Measurements from ENCODE around the gene GCNT3.
"Not testable (repeated sequence)": the region's sequence is repeated elsewhere in the genome, so short reads cannot be mapped to it uniquely, and the experiment has no call there.

Gene GCNT3

DNA sequence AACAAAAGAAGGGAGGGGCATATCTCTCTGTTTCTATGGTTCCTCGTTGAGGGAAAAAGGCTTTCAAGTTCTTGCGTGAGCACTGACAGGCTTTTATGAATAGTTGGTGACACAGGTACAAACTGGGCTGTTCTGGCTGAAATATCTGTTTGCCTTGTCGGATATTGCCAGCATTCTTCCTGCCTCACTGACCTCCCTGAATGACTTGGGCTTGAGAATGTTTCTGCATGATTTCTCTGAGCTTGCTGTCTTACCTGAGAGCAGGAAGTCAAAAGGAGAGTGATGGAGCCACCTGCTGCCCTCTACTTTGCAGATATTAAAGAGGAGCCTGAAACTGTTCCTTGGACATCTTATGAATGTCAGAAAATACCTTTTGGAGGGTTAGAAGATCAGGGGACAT lies 4.8 kb downstream of the GCNT3 start:
- no peak for DNase-seq (ENCODE audit: low spot score)

DNA sequence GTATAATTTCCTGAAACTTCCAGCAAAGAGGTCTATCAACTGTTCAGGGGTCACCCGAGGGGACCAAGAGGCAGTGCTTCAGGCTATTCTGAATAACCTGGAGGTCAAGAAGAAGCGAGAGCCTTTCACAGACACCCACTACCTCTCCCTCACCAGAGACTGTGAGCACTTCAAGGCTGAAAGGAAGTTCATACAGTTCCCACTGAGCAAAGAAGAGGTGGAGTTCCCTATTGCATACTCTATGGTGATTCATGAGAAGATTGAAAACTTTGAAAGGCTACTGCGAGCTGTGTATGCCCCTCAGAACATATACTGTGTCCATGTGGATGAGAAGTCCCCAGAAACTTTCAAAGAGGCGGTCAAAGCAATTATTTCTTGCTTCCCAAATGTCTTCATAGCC lies 6.8 kb downstream of the GCNT3 start:
- DNase-seq (ENCODE audit: low spot score) = no peak

GRCh38 chr15:59622289-59622688 lies 10.7 kb downstream of the GCNT3 start:
- DNase-seq (ENCODE audit: low spot score) = no peak

DNA sequence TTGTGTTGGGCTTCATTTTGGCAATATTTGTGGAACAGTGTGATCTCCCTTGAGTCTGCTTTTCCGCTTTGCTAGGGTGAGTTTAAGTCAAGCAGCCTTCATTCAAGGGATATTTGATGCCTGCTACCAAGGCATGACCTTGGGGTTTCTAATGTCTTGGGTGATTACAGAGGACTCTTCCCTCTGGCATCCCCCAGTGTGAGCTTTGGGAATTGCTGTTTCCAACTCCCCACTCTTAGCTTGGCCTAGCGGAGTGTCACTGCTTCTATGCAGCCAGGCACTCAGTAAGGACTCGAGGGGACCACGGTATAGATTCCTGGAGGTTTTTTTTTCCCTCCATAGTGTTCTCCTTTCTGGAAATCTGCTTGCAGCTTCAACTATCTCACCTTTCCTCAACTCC lies 21.1 kb downstream of the GCNT3 start:
- no peak for DNase-seq (ENCODE audit: low spot score)

DNA sequence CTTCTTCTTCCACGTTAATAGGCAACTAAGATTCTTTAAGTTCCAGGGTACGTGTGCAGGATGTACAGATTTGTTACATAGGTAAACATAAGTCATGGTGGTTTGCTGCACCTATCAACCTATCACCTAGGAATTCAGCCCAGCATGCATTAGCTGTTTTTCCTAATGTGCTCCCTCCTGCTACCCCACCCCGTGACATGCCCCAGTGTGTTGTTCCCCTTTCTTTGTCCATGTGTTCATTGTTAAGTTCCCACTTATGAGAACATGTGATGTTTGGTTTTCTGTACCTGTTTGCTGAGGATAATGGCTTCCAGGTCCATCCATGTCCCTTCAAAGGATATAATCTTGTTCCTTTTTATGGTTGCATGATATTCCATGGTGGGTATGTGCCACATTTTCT lies 24.6 kb downstream of the GCNT3 start:
- DNase-seq (ENCODE audit: low spot score) = no peak

GRCh38 chr15:59637507-59637906 lies 25.9 kb downstream of the GCNT3 start:
- DNase-seq (ENCODE audit: low spot score) = not testable (repeated sequence)

- no peak for DNase-seq (ENCODE audit: low spot score)
Observed at GRCh38 chr15:59642351-59642750, 30.8 kb downstream of the GCNT3 start.

GRCh38 chr15:59644756-59645155 lies 33.2 kb downstream of the GCNT3 start:
- DNase-seq (ENCODE audit: low spot score) = no peak

DNA sequence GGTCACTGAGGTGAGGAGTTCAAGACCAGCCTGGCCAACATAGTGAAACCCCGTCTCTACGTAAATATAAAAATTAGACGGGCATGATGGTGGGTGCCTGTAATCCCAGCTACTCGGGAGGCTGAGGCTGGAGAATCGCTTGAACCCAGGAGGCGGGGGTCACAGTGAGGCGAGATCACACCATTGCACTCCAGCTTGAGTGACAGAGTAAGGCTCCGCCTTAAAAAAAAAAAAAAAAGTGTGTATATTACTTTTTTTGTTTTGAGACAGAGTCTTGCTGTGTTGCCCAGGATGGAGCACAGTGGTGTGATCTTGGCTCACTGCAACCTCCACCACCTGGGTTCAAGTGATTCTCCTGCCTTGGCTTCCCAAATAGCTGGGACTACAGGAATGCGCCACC lies 34.2 kb downstream of the GCNT3 start:
- DNase-seq (ENCODE audit: low spot score) = not testable (repeated sequence)

- DNase-seq (ENCODE audit: low spot score) = no peak
Observed at GRCh38 chr15:59646277-59646676, 34.7 kb downstream of the GCNT3 start.

DNA sequence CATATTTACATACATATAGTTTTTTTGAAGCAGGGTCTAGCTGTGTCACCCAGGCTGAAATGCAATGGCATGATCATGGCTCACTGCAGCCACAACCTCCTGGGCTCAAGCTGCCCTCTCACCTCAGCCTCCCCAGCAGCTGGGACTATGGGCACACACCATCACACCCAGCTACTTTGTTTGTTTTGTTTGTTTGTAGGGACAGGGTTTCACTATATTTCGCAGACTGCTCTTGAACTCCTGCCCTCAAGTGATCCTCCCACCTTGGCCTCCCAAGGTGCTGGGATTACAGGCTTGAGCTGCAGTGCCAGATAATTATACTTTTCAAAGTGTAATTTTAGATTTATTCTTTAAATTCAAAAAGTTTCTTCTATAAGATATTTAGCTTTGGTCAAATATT lies 35.5 kb downstream of the GCNT3 start:
- no peak for DNase-seq (ENCODE audit: low spot score)

GRCh38 chr15:59649603-59650002 lies 38.0 kb downstream of the GCNT3 start:
- DNase-seq (ENCODE audit: low spot score) = no peak

GRCh38 chr15:59654046-59654445 lies 42.5 kb downstream of the GCNT3 start:
- DNase-seq (ENCODE audit: low spot score) = no peak

DNA sequence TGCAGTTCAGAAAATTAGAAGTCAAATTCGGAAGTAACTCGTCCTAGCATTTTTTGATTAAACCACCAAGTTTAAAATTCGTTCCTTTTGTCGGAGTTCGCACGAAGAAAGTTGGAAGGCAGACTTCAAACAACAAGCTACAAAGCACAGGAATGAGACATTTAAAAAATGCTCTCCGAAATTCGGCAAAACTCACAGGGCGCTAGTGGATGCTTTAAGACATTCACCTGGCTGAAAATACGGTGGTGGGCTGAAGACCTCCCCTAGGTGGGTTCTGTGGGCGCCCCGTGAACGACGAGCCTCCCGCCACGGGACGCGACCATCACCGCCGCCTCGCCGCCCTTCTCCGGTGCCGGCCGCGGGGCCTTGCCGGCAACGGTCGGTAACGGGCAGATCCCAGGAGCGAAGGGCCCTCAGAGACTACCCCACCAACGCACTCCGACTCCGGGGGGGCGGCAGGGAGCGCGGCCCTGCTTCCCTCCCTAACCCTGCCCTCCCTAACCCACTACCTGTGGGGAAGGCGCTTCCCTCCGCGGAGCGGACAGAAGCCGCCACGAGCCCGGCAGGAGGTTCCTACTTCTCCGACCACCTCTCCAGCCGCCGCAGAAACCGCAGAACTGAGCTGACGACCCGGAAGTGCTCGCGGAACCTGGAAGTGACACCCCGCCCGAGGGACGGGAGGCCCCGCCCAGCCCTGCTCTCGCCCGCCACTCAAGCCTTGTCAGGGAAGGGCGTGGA lies 45.5 kb downstream of the GCNT3 start, which contains the start of gene GTF2A2:
GTF2A2 (minus strand) TSS at position 619 of the 738 bp plus-strand sequence. CDS start 5,238 bp downstream, outside the sequence.
- peak; percentile 88 for DNase-seq (ENCODE audit: low spot score)

- DNase-seq (ENCODE audit: low spot score) = no peak
Observed at GRCh38 chr15:59657635-59658125, 46.1 kb downstream of the GCNT3 start.

- no peak for DNase-seq (ENCODE audit: low spot score)
Observed at GRCh38 chr15:59659366-59659765, 47.8 kb downstream of the GCNT3 start.

DNA sequence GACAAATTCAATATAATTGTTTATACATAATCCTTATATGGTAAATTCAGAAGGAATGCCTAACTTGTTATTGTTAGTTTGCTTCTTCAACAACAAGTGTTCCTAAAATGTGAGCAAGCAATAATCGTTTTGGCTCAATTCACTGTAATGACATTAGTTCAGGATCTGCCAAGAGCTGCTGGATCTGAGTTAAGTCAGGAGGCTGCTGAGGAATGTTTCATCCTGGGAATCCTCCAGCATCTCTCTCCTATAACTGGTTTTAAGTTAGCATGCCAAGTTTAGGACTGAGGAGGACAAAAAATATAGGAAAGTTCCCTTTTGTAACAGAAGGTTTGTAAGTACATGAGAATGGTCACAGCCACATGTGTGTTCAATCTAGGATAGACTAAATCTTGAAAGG lies 50.7 kb downstream of the GCNT3 start:
- DNase-seq (ENCODE audit: low spot score) = no peak

GRCh38 chr15:59668556-59668955 lies 57.0 kb downstream of the GCNT3 start:
- DNase-seq (ENCODE audit: low spot score) = no peak

Data from CD4-positive, alpha-beta T cell treated with Interleukin-15 for 4 hours (primary cell).